ENCODE data around the gene MACROD1.

GRCh38 chr11:64063777-64064176 is 102.1 kb downstream of the MACROD1 start:
- TF ChIP-seq ZMAT4 (CRISPR knock-in tag; IDR thresholded peaks at IDR 0.05): no peak
- TF ChIP-seq ATF3 (CRISPR knock-in tag; conservative IDR thresholded peaks at IDR 0.05): no peak
- no peak for TF ChIP-seq FOXK1 (CRISPR knock-in tag; IDR thresholded peaks at IDR 0.05)
- no peak for TF ChIP-seq ZNF281 (CRISPR knock-in tag; IDR thresholded peaks at IDR 0.05)
- no peak for TF ChIP-seq CTCF (IDR thresholded peaks at IDR 0.05)
- no peak for TF ChIP-seq NFE2L1 (CRISPR knock-in tag; IDR thresholded peaks at IDR 0.05)
- no peak for TF ChIP-seq HMGA2 (CRISPR knock-in tag; IDR thresholded peaks at IDR 0.05)
- TF ChIP-seq AFF4 (CRISPR knock-in tag; IDR thresholded peaks at IDR 0.05; ENCODE audit: borderline replicate concordance): no peak
- TF ChIP-seq ZNF263 (CRISPR knock-in tag; IDR thresholded peaks at IDR 0.05; ENCODE audit: low read depth): no peak
- no peak for TF ChIP-seq USF1 (CRISPR knock-in tag; IDR thresholded peaks at IDR 0.05)
- no peak for TF ChIP-seq FOXJ3 (CRISPR knock-in tag; IDR thresholded peaks at IDR 0.05; ENCODE audit: borderline replicate concordance)
- no peak for TF ChIP-seq NFATC4 (CRISPR knock-in tag; IDR thresholded peaks at IDR 0.05)
- TF ChIP-seq ATF6 (CRISPR knock-in tag; IDR thresholded peaks at IDR 0.05): no peak
- TF ChIP-seq KAT7 (CRISPR knock-in tag; IDR thresholded peaks at IDR 0.05; ENCODE audit: borderline replicate concordance): no peak

Measured in WTC11 (cell line).